Gastrocnemius medialis (tissue), 4 donors: ENCODE measurements around the gene CTNNBL1. TPM values are rescaled to one million over a fixed set of nuclear protein-coding genes. Genes with fewer than 3 reads are reported as not detected.

ENCODE experiments used
- ATAC-seq, 2 donors: fragments of 150-250 bp; one replicate each; pipeline ENCODE4 v1.9.1; 2016
- DNase-seq, 2 donors: peaks; one replicate each; pipeline ENCODE4 v3.0.0-alpha.2; 2019
- H3K27ac ChIP-seq, 4 donors: fragments of 200-600 bp; sonication (generic); 1 replicate in 1 of 4; 2 replicates in 3 of 4; pipeline ENCODE4 v1.5.1; 2016 to 2018; ENCODE audit warnings: mild to moderate bottlenecking in 2 of 4, moderate library complexity in 1 of 4
- H3K27me3 ChIP-seq, 3 donors: fragments of 200-600 bp; sonication (generic) in 2 of 3; 1 replicate in 1 of 3; 2 replicates in 2 of 3; pipeline versions ENCODE4 v1.5.1 to v1.6.0; 2016 to 2019; ENCODE audit warnings: mild to moderate bottlenecking in 1 of 3, moderate library complexity in 1 of 3
- H3K36me3 ChIP-seq, 2 donors: fragments of 200-600 bp; sonication (generic) in 1 of 2; one replicate each; pipeline ENCODE4 v1.5.1; 2017 to 2018
- H3K4me1 ChIP-seq, 2 donors: fragments of 200-600 bp; sonication (generic) in 1 of 2; one replicate each; pipeline ENCODE4 v1.5.1; 2016 to 2017; ENCODE audit warnings: mild to moderate bottlenecking in 2 of 2
- H3K4me3 ChIP-seq, 4 donors: fragments of 200-600 bp; sonication (generic) in 3 of 4; 1 replicate in 1 of 4; 2 replicates in 3 of 4; pipeline ENCODE4 v1.5.1; 2016 to 2019; ENCODE audit warnings: mild to moderate bottlenecking in 2 of 4
- H3K9me3 ChIP-seq, 3 donors: fragments of 200-600 bp; sonication (generic) in 2 of 3; 1 replicate in 1 of 3; 2 replicates in 2 of 3; pipeline ENCODE4 v1.5.1; 2016 to 2019
- CTCF ChIP-seq, 5 experiments: fragments of 450-650 bp in 3 of 5; fragments of 200-600 bp in 2 of 5; sonication (generic) in 2 of 5; IDR thresholded peaks in 4 of 5; conservative IDR thresholded peaks in 1 of 5; 1 replicate in 4 of 5; 2 replicates in 1 of 5; pipeline ENCODE4 v1.5.1; 2016 to 2019; ENCODE audit warnings: antibody characterized with exemption in 5 of 5, mild to moderate bottlenecking in 3 of 5, moderate library complexity in 3 of 5
- POLR2A ChIP-seq, 2 donors: fragments of 450-650 bp; IDR thresholded peaks; one replicate each; pipeline ENCODE4 v1.6.1; 2017; ENCODE audit warnings: antibody characterized with exemption in 2 of 2, mild to moderate bottlenecking in 2 of 2, moderate library complexity in 2 of 2
- in situ Hi-C, 4 donors: fragments of 200-750 bp; cut with MboI; loops; one replicate each; pipeline versions ENCODE4 v1.15.0 to v1.8.0; 2017; ENCODE audit warnings: low sequenced_read_pairs in 4 of 4
- intact Hi-C: fragments of 100-400 bp; cut with DNase I; formaldehyde crosslinking; loops from one replicate; pipeline ENCODE4 v1.15.1; 2023; ENCODE audit warnings: low total_unique reads
- total RNA-seq, 4 donors: library from RNA; depleted of rRNA; stranded (reverse); fragments of >200 nt; gene quantifications; one replicate each; pipeline versions ENCODE4 v1.1.0 to v1.2.3, GENCODE V29; 2016

Gene CTNNBL1
- total RNA-seq, 4 donors from 2014 or later: 23.1 to 35.4 (median 30.3) TPM

- H3K4me1 ChIP-seq: peaks cover 0 to 6% of the 10 kb centered on the region in 2 donors
- H3K27me3 ChIP-seq: peaks cover 52 to 69% (median 55%) of the 10 kb centered on the region in 3 donors
- no peak for ATAC-seq
- H3K36me3 ChIP-seq: no peaks in the 10 kb centered on the region
- in situ Hi-C loops (loop anchor here in 1 of 4 donors (25.0 kb wide), 1 partner anchor 94 kb away; no protein-coding TSS in a partner anchor), intact Hi-C loops (loop anchor here (10.0 kb wide), 1 partner anchor 259 kb away; the partner anchor contains the start of gene TGM2)
- TF ChIP-seq CTCF (IDR thresholded peaks at IDR 0.05 in 4 of 5, conservative IDR thresholded peaks at IDR 0.05 in 1 of 5): no peak
- TF ChIP-seq POLR2A (IDR thresholded peaks at IDR 0.05): no peak
- no peak overlapping the region for H3K4me3 ChIP-seq
- DNase-seq: no peak
- H3K9me3 ChIP-seq: no peaks in the 10 kb centered on the region
- no peak overlapping the region for H3K27ac ChIP-seq
Measured at GRCh38 chr20:37905671-37906613, 212.1 kb downstream of the CTNNBL1 start.

- H3K27me3 ChIP-seq: peaks cover 48 to 66% (median 53%) of the 10 kb centered on the region in 3 donors
- H3K36me3 ChIP-seq: no peaks in the 10 kb centered on the region
- TF ChIP-seq POLR2A (IDR thresholded peaks at IDR 0.05) (no peak), CTCF (IDR thresholded peaks at IDR 0.05 in 4 of 5, conservative IDR thresholded peaks at IDR 0.05 in 1 of 5) (no peak)
- H3K4me1 ChIP-seq: peaks cover 0 to 6% of the 10 kb centered on the region in 2 donors
- intact Hi-C loops (loop anchor here (10.0 kb wide), 1 partner anchor 257 kb away; the partner anchor contains the start of gene TGM2), in situ Hi-C loops (loop anchor here in 1 of 4 donors (25.0 kb wide), 1 partner anchor 95 kb away; no protein-coding TSS in a partner anchor)
- DNase-seq (no peak), ATAC-seq (no peak)
- H3K4me3 ChIP-seq: no peak overlapping the region
- no peaks in the 10 kb centered on the region for H3K9me3 ChIP-seq
- H3K27ac ChIP-seq: no peak overlapping the region
Measured at GRCh38 chr20:37907330-37907676, 213.5 kb downstream of the CTNNBL1 start.

GRCh38 chr20:37907677-37908401 lies 214.0 kb downstream of the CTNNBL1 start:
- no peaks in the 10 kb centered on the region for H3K9me3 ChIP-seq
- peaks cover 0 to under 1% of the 10 kb centered on the region in 2 donors for H3K4me1 ChIP-seq
- no peak overlapping the region for H3K4me3 ChIP-seq
- intact Hi-C loops (loop anchor here (10.0 kb wide), 1 partner anchor 257 kb away; the partner anchor contains the start of gene TGM2), in situ Hi-C loops (loop anchor here in 1 of 4 donors (25.0 kb wide), 1 partner anchor 96 kb away; no protein-coding TSS in a partner anchor)
- ATAC-seq (no peak), DNase-seq (no peak)
- H3K27me3 ChIP-seq: peaks cover 48 to 61% (median 52%) of the 10 kb centered on the region in 3 donors
- H3K36me3 ChIP-seq: no peaks in the 10 kb centered on the region
- H3K27ac ChIP-seq: no peak overlapping the region
- TF ChIP-seq POLR2A (IDR thresholded peaks at IDR 0.05): no peak

GRCh38 chr20:37911261-37911660 lies 217.4 kb downstream of the CTNNBL1 start:
- Histone ChIP-seq H3K4me1 (no peaks in the 10 kb centered on the region), H3K4me3 (no peak overlapping the region), H3K9me3 (no peaks in the 10 kb centered on the region), H3K27me3 (peaks cover 55 to 64% (median 63%) of the 10 kb centered on the region in 3 donors), H3K27ac (no peak overlapping the region), H3K36me3 (no peaks in the 10 kb centered on the region)
- intact Hi-C loops: no loop called here
- ATAC-seq: no peak
- no peak for TF ChIP-seq POLR2A (IDR thresholded peaks at IDR 0.05)
- no peak for TF ChIP-seq CTCF (IDR thresholded peaks at IDR 0.05 in 4 of 5, conservative IDR thresholded peaks at IDR 0.05 in 1 of 5)
- in situ Hi-C loops: loop anchor here in 1 of 4 donors (25.0 kb wide), 1 partner anchor 99 kb away; no protein-coding TSS in a partner anchor
- DNase-seq: no peak
